H1 (cell line): ENCODE measurements around the gene RAB43. TPM values are rescaled to one million over a fixed set of nuclear protein-coding genes. Genes with fewer than 3 reads are reported as not detected.

Experiments used
- CTCF ChIA-PET: fragments of 300-600 bp; sonication (Branson Sonifier 250); formaldehyde crosslinking; loops from one replicate; lab custom pipeline; 2021; ENCODE audit not compliant: partially characterized antibody; lab: Charles Lee
- POLR2A ChIA-PET: fragments of 300-600 bp; sonication (Branson Sonifier 250); formaldehyde crosslinking; loops from one replicate; lab custom pipeline; 2021; ENCODE audit warnings: inconsistent platforms; ENCODE audit not compliant: partially characterized antibody; lab: Charles Lee
- DNase-seq, 2 experiments: peaks; one replicate each; pipeline versions ENCODE4 v3.0.0 to v3.0.0-alpha.2; 2010 to 2022; ENCODE audit warnings: low spot score in 2 of 2, low read depth in 1 of 2, mixed read lengths in 1 of 2
- FAIRE-seq: peaks from 2 replicates; lab custom pipeline; 2011; peaks lifted over from hg19 to GRCh38; lab: Jason Lieb, UNC
- H2AFZ ChIP-seq: 2 replicates; pipeline ENCODE4 v1.8.1; 2012; ENCODE audit warnings: low read length, inconsistent platforms
- H2AK5ac ChIP-seq: 2 replicates; pipeline ENCODE4 v1.6.1; 2013; ENCODE audit warnings: low read depth, low read length
- H2BK120ac ChIP-seq: replicated peaks from 2 replicates; pipeline ENCODE3; 2013; ENCODE audit warnings: low read depth, low read length, inconsistent platforms
- H2BK12ac ChIP-seq: 2 replicates; pipeline ENCODE4 v1.6.1; 2013; ENCODE audit warnings: low read depth, low read length
- H2BK15ac ChIP-seq: 2 replicates; pipeline ENCODE4 v1.6.1; 2013; ENCODE audit warnings: low read length
- H2BK20ac ChIP-seq: 2 replicates; pipeline ENCODE4 v1.6.1; 2013; ENCODE audit warnings: low read length
- H2BK5ac ChIP-seq: 2 replicates; pipeline ENCODE4 v1.6.1; 2013; ENCODE audit warnings: low read depth, low read length
- H3K14ac ChIP-seq: 2 replicates; pipeline ENCODE4 v1.6.1; 2013; ENCODE audit warnings: inconsistent platforms; ENCODE audit not compliant: insufficient read length
- H3K18ac ChIP-seq: 2 replicates; pipeline ENCODE4 v1.6.1; 2013; ENCODE audit warnings: low read length; ENCODE audit errors: extremely low read depth
- H3K23ac ChIP-seq: 2 replicates; pipeline ENCODE4 v1.6.1; 2013; ENCODE audit warnings: inconsistent platforms; ENCODE audit not compliant: insufficient read length
- H3K23me2 ChIP-seq: 2 replicates; pipeline ENCODE4 v1.6.1; 2013; ENCODE audit warnings: low read depth, low read length
- H3K27ac ChIP-seq: 2 replicates; pipeline ENCODE4 v1.6.1; 2011; ENCODE audit warnings: low read depth, low read length, inconsistent platforms
- H3K27me3 ChIP-seq, 4 experiments: replicated peaks in 1 of 4; 1 replicate in 1 of 4; 2 replicates in 3 of 4; pipeline versions ENCODE4 v1.6.1 to v1.8.1; 2011 to 2013; ENCODE audit warnings: low read length in 3 of 4, mild to moderate bottlenecking in 3 of 4, inconsistent platforms in 2 of 4, mixed read lengths in 2 of 4, moderate library complexity in 1 of 4; ENCODE audit not compliant: control insufficient read depth in 3 of 4, insufficient read depth in 3 of 4; ENCODE audit errors: extremely low read depth in 1 of 4
- H3K36me3 ChIP-seq, 4 experiments: 2 replicates each; pipeline versions ENCODE4 v1.6.1 to v1.8.1; 2011 to 2013; ENCODE audit warnings: mild to moderate bottlenecking in 4 of 4, low read length in 3 of 4, moderate library complexity in 2 of 4, control low read depth in 1 of 4, inconsistent platforms in 1 of 4; ENCODE audit not compliant: insufficient read depth in 4 of 4, control insufficient read depth in 2 of 4
- H3K4ac ChIP-seq: replicated peaks from 2 replicates; pipeline ENCODE3; 2013; ENCODE audit warnings: low read length, low read depth, mixed read lengths, inconsistent platforms; ENCODE audit not compliant: insufficient read length
- H3K4me1 ChIP-seq, 4 experiments: replicated peaks in 1 of 4; 1 replicate in 1 of 4; 2 replicates in 3 of 4; pipeline versions ENCODE4 v1.6.1 to v1.8.1; 2011 to 2013; ENCODE audit warnings: low read length in 3 of 4, inconsistent platforms in 2 of 4, mixed read lengths in 1 of 4; ENCODE audit not compliant: insufficient read depth in 4 of 4, control insufficient read depth in 3 of 4
- H3K4me2 ChIP-seq, 2 experiments: 2 replicates each; pipeline versions ENCODE4 v1.6.1 to v1.8.1; 2011 to 2013; ENCODE audit warnings: low read depth in 2 of 2, low read length in 2 of 2, control low read depth in 1 of 2, inconsistent platforms in 1 of 2, mild to moderate bottlenecking in 1 of 2; ENCODE audit not compliant: insufficient read depth in 1 of 2
- H3K4me3 ChIP-seq, 4 experiments: fragments of 200-600, 300-600 bp in 1 of 4; sonication (generic), shearing (Covaris generic), sonication (Bioruptor Twin) in 1 of 4; 2 replicates each; pipeline versions ENCODE4 v1.5.1 to v1.8.1; 2011 to 2016; ENCODE audit warnings: low read length in 4 of 4, low read depth in 3 of 4, control low read depth in 2 of 4, inconsistent platforms in 2 of 4, mild to moderate bottlenecking in 2 of 4, mixed read lengths in 1 of 4, moderate library complexity in 1 of 4; ENCODE audit not compliant: insufficient read depth in 2 of 4; ENCODE audit errors: extremely low read depth in 1 of 4
- H3K56ac ChIP-seq: replicated peaks from 2 replicates; pipeline ENCODE3; 2013; ENCODE audit warnings: low read depth, mild to moderate bottlenecking, mixed read lengths, low read length, inconsistent platforms; ENCODE audit not compliant: insufficient read length
- H3K79me1 ChIP-seq: 2 replicates; pipeline ENCODE4 v1.6.1; 2013; ENCODE audit warnings: low read depth, low read length, control low read depth
- H3K79me2 ChIP-seq, 2 experiments: 2 replicates each; pipeline versions ENCODE4 v1.6.1 to v1.8.1; 2012 to 2013; ENCODE audit warnings: low read length in 2 of 2, mild to moderate bottlenecking in 2 of 2, inconsistent platforms in 1 of 2; ENCODE audit not compliant: insufficient read depth in 2 of 2, control insufficient read depth in 1 of 2
- H3K9ac ChIP-seq, 4 experiments: replicated peaks in 1 of 4; 1 replicate in 1 of 4; 2 replicates in 3 of 4; pipeline versions ENCODE4 v1.6.1 to v1.8.1; 2011 to 2013; ENCODE audit warnings: low read depth in 3 of 4, low read length in 3 of 4, control low read depth in 2 of 4, mild to moderate bottlenecking in 2 of 4, moderate library complexity in 2 of 4, inconsistent platforms in 1 of 4; ENCODE audit errors: extremely low read depth in 1 of 4
- H3K9me3 ChIP-seq, 2 experiments: 2 replicates each; pipeline versions ENCODE4 v1.6.1 to v1.8.1; 2012 to 2013; ENCODE audit warnings: mild to moderate bottlenecking in 2 of 2, moderate library complexity in 2 of 2, control low read depth in 1 of 2, inconsistent platforms in 1 of 2, low read depth in 1 of 2, low read length in 1 of 2, mixed read lengths in 1 of 2; ENCODE audit not compliant: insufficient read depth in 2 of 2
- H4K20me1 ChIP-seq, 2 experiments: replicated peaks in 1 of 2; 2 replicates each; pipeline versions ENCODE3 to v1.8.1; 2011 to 2013; ENCODE audit warnings: inconsistent platforms in 2 of 2, low read length in 2 of 2, mild to moderate bottlenecking in 1 of 2; ENCODE audit not compliant: insufficient read depth in 2 of 2, control insufficient read depth in 1 of 2
- H4K5ac ChIP-seq: 2 replicates; pipeline ENCODE4 v1.6.1; 2013; ENCODE audit warnings: low read length, low read depth, mixed read lengths, inconsistent platforms; ENCODE audit not compliant: insufficient read length
- H4K8ac ChIP-seq: 2 replicates; pipeline ENCODE4 v1.8.0; 2013; ENCODE audit warnings: mild to moderate bottlenecking, moderate library complexity, low read length, inconsistent platforms; ENCODE audit not compliant: insufficient read depth; ENCODE audit errors: extremely low read depth
- H4K91ac ChIP-seq: replicated peaks from 2 replicates; pipeline ENCODE3; 2013; ENCODE audit warnings: low read length, mixed read lengths, inconsistent platforms; ENCODE audit not compliant: insufficient read length
- CTBP2 ChIP-seq: IDR thresholded peaks from 2 replicates; pipeline ENCODE4 v1.7.0; 2011; ENCODE audit warnings: borderline replicate concordance, mild to moderate bottlenecking, moderate library complexity, mixed read lengths, low read length; ENCODE audit not compliant: insufficient read depth, insufficient read length
- KDM1A ChIP-seq: fragments of 200-600, 300-600 bp; sonication (generic); IDR thresholded peaks from 2 replicates; pipeline ENCODE4 v1.7.1; 2016; ENCODE audit warnings: mild to moderate bottlenecking, low read length, borderline replicate concordance
- WGBS, 2 experiments: shearing (Covaris generic) in 1 of 2; methylation state at CpG; one replicate each; pipeline versions ENCODE4 v1.1.6 to v1.1.7; 2013 to 2015; ENCODE audit warnings: low lambda C conversion rate in 2 of 2, mixed read lengths in 2 of 2, inconsistent platforms in 1 of 2, low coverage in 1 of 2, missing lambda C conversion rate in 1 of 2; ENCODE audit not compliant: insufficient replicate concordance in 2 of 2, insufficient coverage in 1 of 2, insufficient read length in 1 of 2; ENCODE audit errors: extremely low coverage in 1 of 2, missing lambda C conversion rate in 1 of 2; 5-methylcytosine and 5-hydroxymethylcytosine counted together
- polyA plus RNA-seq, 7 experiments: library from polyadenylated mRNA; depleted of rRNA in 3 of 7; stranded (reverse) in 5 of 7; unstranded in 2 of 7; fragments of >200 nt in 5 of 7; fragments of 200-250 nt in 2 of 7; gene quantifications; 1 replicate in 5 of 7; 2 replicates in 1 of 7; 4 replicates in 1 of 7; pipeline versions ENCODE4 v1.2.1 to v1.2.3, GENCODE V29; 2011 to 2013; ENCODE audit warnings: missing spikeins in 2 of 7, mixed read lengths in 2 of 7
- total RNA-seq: library from RNA; stranded (reverse); fragmentation: NEBNext Ultra II Directional; extraction: Animal tissue kit (Norgen Biotek cat#: 25700); gene quantifications from 2 replicates; pipeline ENCODE4 v1.2.1, GENCODE V29; 2021

RAB43 gene
- total and polyA plus RNA-seq, 2 of the 8 experiments (the other 6 are each of a cell fraction or from before 2014, with no cell fraction given) = 13.1 to 19.4 TPM

DNA sequence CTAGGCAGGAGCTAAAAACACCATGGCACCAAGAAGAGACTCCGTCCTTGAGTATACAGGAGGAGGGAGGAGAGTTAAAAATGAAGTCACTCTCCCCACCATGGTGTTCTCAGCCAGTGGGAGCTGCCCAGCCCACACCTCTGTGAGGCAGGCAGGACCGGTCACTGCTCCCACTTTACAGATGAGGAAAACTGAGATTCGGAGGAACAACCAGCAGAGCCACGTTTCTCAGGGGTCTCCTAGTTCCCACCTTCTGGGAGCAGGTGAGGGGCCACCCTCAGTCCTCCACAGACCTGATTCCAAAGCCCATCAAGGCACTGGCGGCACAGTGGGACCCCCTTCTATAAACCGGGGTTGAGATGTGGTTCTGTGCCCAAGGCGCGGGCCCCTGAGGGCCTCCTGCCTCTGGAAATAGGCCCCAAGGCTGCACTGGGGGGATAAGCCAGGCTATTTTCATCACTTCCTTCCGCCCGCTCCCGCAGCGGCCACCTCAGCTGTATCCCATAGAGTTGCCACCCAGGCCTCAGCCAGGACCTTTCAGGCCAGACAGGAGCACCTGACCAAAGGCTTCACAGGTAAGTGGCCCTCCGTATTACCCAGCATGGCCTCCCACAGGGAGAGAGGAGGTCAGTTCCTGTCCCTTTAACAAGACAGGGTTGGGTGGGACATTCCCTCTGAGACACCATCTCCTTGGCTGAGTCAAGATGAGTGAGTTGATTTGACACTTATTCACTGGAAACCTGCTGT lies 61.2 kb downstream of the RAB43 start, which contains the start of gene GP9:
Gene GP9 (plus strand): TSS at position 504 of the 747 bp plus-strand sequence. CDS start 961 bp downstream, outside the sequence.
- Histone ChIP-seq H2BK5ac (peak within 1 kb of the TSS; percentile 63; the same call in 1 of the 2 replicates), H3K14ac (no peak within 1 kb of the TSS), H2BK20ac (no peak within 1 kb of the TSS), H3K23ac (no peak within 1 kb of the TSS), H3K27me3 (no peaks in the 10 kb centered on the region), H2AFZ (no peak within 1 kb of the TSS; the same call in 1 of the 2 replicates), H3K4ac (no peak within 1 kb of the TSS), H3K9ac (no peak within 1 kb of the TSS), H2BK15ac (no peak within 1 kb of the TSS), H3K79me1 (no peaks in the 10 kb centered on the region), H2BK120ac (no peak within 1 kb of the TSS), H3K4me3 (no peak within 1 kb of the TSS), H3K27ac (no peak within 1 kb of the TSS; the same call in 1 of the 2 replicates), H3K23me2 (no peaks in the 10 kb centered on the region), H3K56ac (no peak within 1 kb of the TSS), H4K91ac (no peak within 1 kb of the TSS), H4K20me1 (no peaks in the 10 kb centered on the region), H3K79me2 (no peaks in the 10 kb centered on the region), H4K8ac (peak within 1 kb of the TSS; percentile 75; the same call in 1 of the 2 replicates), H3K36me3 (no peaks in the 10 kb centered on the region), H3K4me2 (no peak within 1 kb of the TSS), H4K5ac (no peak within 1 kb of the TSS), H2BK12ac (no peak within 1 kb of the TSS), H3K18ac (no peak within 1 kb of the TSS), H3K9me3 (no peaks in the 10 kb centered on the region), H3K4me1 (no peaks in the 10 kb centered on the region; a peak in 1 of 7 replicates), H2AK5ac (no peak within 1 kb of the TSS)
- no peak for FAIRE-seq
- DNase-seq = no peak
- 74% methylated on average over 11 of the region's 13 CpGs; no CpG with 5 or more reads in 1 of the 2 experiments for WGBS, 2 experiments
- ChIA-PET POLR2A (interaction anchor here (1.2 to 1.8 kb wide), 2 partner anchors 9 to 12 kb away, joined by 4 to 5 read pairs; no protein-coding TSS in a partner anchor), CTCF (interaction anchor here (0.7 to 14.0 kb wide), 7 partner anchors 9 to 185 kb away, joined by 3 to 210 read pairs (median 4); no protein-coding TSS in a partner anchor)
- TF ChIP-seq CTBP2 = no peak
- peak; percentile 77; the same call in 1 of the 2 replicates for TF ChIP-seq KDM1A
